ENCODE measurements around the gene RAB11FIP3.

The RAB11FIP3 gene

DNA sequence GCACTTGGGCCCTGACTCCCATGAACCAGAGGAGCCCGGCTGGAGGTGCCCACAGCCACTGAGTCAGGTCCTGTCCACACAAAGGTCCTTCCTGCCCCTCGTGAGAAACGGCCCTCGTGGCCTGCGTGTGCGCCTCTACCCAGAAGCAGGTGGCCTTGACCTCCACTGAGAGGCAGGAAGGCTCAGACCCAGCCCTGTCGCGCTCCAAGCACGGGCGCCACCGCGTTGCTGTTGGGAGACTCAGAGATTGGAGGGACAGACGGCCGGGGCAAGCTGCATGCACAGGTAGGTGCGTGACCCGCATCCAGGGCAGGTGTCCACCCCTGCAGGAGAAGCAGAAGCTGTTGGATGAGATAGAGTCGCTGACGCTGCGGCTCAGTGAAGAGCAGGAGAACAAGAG, 94.0 kb downstream of the RAB11FIP3 start:
- DNase-seq (ENCODE audit: low read depth), result no peak

DNA sequence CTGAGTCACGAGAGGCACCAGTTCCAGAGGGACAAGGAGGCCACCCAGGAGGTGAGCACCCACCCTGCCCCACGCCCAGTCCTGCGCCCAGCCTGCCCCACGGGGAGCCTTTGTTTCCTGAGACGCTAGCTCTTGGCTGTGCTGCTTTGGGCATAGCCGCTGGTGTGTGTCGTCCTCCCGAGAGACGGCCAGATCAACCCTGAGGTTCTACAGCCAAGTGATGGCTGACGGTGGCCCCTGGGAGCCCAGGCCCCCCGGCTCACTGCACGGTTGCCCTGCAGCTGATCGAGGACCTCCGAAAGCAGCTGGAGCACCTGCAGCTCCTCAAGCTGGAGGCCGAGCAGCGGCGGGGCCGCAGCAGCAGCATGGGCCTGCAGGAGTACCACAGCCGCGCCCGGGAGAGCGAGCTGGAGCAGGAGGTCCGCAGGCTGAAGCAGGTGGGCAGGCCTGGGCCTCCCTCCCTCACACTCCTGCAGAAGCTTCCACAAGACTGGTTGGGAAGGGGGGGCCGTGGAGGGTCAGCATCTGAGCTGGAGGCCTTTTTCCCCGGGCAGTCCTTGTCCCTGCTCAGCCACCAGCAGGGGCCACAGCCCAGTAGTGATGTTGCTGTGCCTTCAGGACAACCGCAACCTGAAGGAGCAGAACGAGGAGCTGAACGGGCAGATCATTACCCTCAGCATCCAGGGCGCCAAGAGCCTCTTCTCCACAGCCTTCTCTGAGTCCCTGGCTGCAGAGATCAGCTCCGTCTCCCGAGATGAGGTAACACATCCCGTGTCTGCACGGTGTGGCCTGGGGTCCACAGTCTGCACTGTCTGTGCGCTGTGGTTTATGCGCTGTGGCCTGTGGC, 94.6 kb downstream of the RAB11FIP3 start:
- DNase-seq (ENCODE audit: low read depth), result no peak

DNA sequence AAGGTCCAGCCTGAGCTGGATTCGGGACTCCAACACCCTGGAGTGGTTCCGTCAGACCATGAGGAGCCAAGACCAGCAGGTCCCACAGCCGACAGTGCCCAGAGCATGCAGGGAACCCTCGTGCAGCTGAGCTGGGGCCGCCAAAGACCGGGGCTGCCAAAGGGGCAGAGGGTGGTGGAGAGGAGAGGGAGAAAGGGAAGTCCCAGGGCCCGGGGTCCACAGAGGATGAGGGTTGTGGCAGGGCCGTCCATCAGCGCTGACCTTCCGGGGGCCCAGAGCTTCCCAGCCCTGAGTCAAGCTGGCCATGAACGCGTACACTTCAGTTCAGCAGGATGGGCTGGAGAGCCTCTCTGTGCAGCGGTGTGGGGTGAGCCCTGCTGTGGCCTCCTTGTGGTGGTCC, 95.4 kb downstream of the RAB11FIP3 start:
- DNase-seq (ENCODE audit: low read depth), result no peak

DNA sequence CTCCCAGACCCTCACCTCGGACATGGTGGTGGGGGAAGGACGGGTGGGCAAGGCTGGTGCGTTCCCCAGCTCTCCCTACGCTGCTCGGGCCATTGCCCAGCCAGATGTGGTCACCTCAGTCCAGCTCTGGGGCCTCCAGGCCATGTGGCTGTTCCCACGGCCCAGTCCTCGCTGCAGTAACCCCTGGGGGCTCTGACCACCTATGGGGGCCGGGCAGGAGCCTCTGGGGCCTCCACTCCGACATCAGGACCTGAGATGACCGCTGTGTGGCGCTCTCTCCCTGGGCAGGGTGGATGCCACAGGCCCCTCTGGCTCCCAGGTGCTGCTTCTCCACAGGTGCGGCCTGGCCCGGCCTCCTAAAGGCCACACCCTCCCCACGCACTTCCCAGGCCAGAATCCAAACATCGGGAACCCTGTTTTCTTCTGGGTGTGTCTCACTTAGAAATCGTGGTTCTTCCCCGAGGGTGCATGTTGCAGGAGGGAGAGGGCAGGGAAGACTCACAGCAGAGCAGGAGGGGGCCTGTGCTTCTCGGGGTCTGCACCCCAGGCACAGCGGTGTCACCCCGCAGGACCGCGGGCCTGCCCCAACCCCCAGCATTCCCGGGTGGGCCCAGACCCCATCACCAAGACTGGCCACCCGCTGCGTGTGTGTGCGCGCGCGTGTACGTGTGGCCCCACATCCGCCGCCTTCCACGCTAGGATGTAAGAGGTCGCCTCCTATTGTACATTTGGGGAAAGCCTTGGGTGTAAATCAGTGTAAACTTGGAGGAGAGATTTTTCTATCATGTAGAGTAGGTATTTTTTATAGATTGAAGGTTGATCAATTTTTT, 96.1 kb downstream of the RAB11FIP3 start:
- DNase-seq (ENCODE audit: low read depth), result no peak

DNA sequence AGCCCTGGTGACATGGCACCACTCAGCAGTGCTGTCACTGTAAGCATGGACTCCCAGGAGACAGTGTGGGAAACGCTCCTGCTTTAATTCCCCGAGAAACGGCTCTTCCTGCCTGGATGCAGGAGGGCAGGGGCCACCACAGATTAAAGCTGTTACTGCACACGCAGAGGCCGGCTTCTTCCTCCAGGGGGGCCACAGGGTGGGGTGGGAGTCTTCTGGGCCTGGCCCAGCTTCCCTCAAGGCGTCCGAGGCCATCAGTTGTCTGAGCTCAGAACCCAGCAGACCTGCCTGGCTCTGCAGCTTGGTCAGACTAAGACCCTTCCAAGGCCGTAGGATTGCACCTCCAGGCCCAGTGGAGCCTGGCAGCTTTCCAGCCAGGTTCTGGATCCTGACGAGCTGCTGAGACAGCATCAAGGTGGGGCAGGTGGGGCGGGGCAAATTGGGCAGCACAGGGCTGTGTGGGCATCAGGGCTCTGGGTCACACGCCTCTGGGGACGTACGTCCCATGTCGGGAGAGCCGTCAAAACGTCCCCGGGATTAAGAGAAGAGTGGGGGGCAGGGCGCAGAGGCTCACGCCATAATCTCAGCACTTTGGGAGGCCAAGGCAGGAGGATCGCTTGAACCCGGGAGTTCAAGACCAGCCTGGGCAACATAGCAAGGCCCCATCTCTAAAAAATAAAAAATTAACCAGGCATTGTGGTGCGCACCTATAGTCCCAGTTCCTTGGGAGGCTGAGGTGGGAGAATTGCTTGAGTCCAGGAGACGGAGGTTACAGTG, 97.1 kb downstream of the RAB11FIP3 start:
- no peak for DNase-seq (ENCODE audit: low read depth)

DNA sequence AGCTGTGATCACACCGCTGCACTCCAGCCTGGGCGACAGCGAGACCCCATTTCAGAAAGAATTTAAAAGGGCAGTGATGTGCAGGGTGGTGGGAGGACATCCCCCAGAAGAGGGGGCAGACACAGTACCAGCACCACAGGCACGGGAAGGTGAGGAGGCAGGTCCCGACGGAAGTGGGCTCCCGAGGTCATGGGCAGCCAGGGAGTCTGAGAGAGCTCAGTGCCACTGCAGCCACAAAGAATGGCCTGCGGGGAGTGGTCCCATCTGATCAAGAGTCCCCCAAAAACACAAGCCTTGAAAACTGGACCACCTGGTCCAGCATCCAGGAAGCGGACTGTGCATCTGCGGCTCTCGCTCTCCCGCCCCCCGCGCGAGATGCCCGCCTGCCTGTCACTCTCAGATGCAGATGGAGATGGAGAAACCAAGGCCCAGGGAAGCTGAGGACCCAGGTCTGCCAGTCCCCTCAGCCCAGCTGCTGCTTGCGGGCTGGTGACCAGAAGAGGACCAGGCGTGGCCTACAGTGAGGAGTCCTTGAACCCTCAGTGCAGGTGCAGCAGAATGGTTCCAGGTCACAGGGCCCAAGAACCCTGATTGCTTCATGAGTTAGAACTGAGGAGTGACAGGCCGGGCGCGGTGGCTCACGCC, 97.8 kb downstream of the RAB11FIP3 start:
- no peak for DNase-seq (ENCODE audit: low read depth)

DNA sequence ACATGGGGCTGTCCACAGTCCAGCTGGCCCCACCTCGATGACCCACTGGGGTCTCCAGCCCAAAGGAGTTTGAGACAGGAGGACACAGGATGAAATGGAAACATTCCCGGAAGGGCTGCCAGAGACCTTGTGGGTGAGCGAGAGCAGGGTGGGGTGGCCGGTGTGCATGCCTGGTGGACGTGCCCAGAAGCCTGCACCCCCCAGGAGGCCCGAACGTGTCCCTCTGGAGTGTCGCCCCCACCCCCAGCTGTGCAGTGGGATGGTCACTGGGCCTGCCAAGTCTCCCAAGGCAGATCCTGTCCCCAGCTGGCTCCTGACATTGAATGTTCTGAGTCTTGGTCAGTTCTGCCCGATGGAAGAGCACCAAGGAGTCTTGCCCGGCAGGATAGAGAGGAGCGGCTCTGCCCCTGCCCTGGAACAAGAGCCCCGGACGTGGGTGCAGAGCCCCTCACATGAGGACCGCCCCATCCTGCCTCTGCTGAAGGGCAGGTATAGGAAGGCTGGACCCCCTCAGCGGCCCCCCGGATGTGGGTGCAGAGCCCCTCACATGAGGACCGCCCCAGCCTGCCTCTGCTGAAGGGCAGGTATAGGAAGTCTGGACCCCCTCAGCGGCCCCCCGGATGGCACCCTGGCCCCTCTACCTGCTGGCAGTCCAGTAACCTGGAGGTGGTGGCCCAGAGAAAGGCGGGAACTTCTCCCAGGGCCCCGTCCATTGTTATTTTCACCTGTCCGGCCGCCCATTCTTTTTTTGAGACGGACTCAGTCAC, 99.0 kb downstream of the RAB11FIP3 start:
- no peak for DNase-seq (ENCODE audit: low read depth)

DNA sequence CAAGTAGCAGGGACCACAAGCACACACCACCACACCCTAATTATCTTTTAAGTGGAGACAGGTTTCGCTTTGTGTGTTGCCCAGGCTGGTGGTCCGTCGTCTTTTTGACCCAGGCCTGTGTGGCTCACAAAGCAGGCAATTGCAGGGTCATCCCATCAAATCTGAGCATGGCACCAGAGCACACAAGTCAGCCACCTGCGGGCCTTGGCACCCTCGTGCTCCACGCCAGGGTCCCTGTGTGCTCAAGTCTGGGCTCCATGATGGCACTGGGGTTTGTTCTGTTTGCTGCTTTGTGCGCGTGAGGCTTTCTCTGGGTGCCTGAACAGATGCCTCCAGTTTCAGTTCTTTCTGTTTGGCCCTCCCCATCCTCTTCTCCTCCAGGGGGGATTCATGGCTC, 99.7 kb downstream of the RAB11FIP3 start:
- DNase-seq (ENCODE audit: low read depth), result no peak

DNA sequence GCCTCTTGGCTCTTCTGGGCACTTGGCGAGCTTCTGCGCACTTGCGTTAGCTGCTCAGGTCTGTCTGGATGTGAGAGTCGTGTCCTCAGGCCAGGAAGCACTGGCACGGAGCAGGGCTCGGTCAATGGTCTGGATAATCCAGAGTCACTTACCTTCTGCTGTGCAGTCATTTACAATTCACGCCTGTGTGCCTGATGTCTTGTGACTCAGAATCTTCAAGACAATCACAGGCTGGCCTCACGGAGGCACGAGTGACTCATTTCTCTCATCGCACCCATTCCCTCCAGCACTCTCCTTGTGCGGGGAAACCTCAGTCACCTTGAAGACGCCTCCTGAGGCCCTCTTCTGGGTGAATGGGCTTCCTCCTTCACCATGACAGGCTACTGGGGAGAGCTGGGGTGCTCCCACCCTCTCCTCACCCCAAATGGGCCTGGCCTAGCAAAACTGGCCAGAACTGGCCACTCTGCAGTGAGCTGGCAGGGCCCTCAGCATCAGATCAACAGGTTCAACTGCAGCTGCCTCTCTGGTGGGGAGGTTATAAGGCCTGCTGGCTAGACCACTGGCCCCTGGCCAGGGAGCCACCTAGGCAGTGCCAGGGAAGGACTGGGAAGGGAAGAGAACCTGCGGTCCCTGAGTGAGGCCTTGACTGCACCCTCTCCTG, 100.2 kb downstream of the RAB11FIP3 start:
- DNase-seq (ENCODE audit: low read depth), result peak; percentile 77

DNA sequence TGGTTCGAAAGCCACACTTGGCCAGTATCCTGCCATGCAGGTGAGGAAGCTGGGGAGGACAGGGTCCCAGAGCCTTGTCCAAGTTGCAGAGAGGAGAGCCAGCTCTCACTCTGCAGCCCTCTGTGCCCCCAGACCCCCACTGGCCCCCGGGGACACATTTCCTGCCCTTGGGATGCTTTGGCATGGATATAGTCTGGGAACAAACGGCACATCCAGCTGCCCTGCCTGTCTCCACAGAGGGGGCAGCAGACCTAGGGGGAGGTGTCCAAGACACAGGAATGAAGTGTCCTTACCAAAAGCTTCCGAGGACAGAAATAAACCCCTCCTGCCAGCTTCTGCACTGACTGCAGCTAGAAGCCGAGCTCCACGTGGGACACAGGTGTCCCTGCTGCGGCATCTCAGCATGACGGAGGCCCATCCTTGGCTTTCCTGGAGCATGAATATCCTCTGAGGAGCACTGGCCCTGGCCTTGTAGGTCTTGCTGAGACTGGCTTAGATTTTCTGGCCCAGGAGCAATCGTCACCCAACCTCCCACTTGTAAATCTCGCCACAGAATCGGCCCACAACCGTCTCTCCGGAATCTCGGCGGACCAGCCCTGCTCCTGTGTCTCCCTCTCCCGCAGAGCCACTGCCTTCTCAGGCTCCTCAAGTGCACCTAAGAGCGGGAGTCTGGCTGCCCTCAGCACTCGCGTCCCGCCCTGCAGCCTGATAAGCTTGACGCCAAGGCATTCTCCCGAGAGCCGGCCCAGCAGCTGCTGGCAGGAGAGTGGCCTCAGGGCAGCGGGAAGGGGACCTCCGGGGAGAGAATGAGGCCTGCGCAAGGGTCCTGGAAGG, 100.9 kb downstream of the RAB11FIP3 start:
- DNase-seq (ENCODE audit: low read depth), result no peak

DNA sequence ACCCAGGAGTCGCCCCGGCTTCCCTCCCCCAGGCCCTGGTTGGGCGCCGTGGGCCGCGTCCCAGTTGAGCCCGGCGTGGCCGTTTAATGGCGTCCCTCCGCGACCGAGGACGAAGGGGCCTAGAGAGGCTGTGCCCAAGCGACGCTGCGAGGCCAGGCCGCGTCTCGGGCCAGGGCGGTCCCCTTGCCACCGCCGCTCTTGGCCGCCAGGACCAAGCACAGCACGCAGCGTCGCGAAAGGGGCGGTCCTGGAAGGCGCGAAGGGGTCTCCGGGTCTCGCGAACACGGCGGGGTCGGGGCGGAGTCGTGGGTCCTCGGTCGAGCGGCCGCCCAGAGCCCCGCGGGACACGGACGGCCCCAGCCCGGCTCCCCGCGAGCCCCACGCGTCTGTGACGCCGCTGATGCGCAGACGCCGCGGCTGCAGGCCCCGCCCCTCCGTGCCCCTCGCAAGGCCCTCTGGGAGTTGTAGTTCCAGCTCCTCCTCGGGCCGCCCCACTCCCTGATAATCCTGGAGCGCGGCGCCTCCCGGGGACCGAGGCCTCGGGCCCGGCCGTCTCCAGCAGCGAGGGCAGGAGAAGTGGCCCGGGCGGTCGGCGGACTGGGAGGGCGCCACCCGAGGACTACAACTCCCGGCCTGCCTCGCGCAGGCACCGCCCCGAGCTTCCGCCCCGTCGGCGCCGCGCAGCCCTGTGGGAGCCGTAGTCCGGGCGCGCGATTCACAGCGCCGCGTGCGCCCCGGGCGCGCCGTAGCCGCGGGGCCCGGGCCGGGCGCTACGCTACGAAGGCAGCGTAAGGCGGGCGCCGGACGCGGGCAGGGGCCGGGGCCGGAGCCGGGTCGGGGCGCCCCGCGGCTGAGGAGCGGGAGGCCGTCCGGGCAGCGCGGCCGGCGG, 101.8 kb downstream of the RAB11FIP3 start, which contains the start of gene CAPN15:
Gene CAPN15 (plus strand): TSS at position 698 of the 889 bp plus-strand sequence. CDS start 19,127 bp downstream, outside the sequence.
- peak; percentile 36 for DNase-seq (ENCODE audit: low read depth)

DNA sequence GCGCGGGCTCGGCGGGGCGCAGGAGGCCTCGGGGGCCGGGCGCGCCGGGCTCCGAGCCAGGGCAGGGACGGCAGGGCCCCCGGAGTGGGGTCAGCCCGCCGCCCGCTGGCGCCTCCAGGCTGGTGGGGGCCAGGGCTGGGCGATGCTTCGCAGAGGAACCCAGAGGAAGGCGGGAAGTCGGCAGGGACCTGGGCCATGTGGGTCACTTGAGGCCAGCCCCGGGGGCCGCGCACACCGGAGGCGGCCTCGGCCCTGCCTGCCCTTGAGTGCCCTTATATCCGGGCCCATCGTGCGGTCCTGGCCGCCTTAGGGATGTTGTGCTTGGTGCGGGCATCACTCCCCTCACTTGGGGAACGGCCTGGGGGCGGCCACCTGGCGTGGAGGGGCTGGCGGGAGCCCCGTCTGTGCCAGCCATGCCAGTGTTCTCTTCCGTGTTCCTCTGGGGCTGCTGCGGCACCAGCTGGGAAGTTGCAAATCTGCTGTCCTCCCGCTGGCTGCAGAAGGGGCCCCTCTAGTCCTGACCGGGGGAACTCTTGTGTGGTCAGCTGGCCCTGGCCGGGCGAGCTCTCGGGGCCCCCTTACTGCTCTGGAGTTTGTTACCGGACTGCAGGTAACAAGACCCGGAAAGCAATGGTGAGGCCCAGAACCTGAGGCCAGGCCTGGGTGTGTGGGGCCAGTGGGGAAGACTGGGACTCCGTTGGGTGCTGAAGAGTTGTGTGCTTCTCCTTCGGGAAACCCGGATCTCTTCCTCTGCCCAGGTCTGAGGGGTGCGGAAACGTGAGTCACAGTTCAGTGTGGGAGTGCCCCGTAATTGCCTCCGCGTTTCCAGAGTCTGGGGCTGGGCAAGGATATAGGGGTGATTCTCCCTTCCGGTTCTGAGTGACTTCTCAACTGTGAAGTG, 102.9 kb downstream of the RAB11FIP3 start:
- DNase-seq (ENCODE audit: low read depth), result peak; percentile 64

DNA sequence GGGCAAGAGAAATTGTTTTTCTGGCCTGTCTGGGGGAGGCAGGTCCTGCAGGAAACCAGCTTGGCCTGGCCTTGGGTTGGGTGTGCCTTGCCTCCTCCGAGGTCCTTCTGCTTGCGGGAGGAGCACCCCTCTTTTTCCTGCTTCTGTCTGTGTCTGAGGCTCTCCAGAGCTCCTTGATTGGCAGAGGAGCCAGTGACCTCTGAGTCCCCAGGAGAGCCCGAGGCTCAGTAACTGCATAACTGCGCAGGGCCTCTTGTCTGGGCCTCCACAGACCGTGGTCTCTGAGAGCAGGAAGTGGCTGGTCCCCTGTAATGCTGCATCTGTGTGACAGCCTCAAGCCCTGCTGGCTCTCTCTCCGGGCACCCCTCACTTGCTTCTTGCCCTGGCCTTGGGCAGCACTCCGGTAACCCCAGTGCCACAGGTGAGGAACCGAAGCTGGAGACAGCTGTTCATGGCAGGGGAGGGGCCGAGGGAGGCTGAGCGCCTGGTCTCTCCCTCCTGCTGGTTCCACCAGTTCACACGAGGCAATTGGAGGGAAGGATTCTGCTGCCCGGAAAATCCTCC, 103.6 kb downstream of the RAB11FIP3 start:
- no peak for DNase-seq (ENCODE audit: low read depth)

DNA sequence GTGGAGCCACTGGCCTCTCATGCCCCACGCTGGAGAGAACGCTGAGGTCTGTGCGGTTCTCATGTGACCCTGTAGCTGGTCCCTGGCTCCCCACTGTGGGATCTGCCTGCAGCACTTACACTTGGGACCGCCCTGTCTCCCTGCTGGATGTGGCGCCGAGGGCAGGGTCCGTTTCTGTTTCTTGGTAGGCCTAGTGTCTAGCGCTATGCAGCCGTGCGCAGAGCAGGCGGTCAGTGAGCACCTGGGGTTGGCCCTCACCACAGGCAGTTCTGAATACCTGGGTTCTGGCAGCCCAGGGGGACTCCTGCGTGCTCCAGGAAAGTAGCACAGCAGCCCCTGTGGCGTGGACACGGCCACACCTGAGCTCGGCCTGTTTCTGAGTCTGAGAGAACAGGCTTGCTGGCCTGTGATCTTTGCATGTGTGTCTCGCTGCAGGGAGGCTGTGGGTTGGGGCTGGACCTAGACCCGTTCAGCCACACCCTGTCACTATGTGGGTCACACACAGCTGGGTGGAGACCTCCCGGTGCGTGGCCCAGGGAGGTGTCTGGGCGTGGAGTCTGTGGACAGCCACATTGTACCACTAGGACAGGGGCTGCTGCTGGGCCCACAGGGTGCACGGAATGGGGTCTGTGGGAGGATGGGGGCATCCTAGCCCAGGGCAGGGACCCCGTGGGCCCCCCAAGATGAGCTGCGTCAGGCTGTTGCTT, 104.8 kb downstream of the RAB11FIP3 start:
- DNase-seq (ENCODE audit: low read depth), result no peak

DNA sequence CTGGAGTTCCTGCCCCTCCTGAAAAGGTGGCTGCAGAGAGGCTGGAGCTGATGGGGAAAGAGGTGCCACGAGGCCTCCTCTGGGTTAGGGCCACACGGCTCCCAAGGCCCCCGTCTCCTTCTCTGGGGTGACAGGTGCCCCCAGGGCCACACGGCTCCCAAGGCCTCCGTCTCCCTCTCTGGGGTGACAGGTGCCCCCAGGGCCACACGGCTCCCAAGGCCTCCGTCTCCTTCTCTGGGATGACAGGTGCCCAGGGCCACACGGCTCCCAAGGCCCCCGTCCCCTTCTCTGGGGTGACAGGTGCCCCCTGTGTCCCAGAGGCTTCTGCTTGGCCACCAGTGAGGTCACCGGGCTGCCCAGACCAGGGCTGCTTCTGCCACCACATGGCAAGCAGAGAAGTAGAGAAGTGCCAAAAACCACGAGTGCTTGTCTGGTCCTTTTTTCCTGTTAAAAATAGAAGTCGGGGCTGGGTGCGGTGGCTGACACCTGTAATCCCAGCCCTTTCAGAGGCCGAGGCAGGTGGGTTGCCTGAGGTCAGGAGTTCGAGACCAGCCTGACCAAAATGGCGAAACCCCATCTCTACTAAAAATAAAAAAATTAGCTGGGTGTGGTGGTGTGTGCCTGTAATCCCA, 106.2 kb downstream of the RAB11FIP3 start:
- no peak for DNase-seq (ENCODE audit: low read depth)

Data from HS-5 (cell line).